Cortex of kidney (tissue), 1 donor: Measurements from ENCODE around the gene CPSF3.

Experiments
- DNase-seq: peaks from one replicate; lab custom pipeline; 2025; lab: John Stamatoyannopoulos, UW

CPSF3 gene

DNA sequence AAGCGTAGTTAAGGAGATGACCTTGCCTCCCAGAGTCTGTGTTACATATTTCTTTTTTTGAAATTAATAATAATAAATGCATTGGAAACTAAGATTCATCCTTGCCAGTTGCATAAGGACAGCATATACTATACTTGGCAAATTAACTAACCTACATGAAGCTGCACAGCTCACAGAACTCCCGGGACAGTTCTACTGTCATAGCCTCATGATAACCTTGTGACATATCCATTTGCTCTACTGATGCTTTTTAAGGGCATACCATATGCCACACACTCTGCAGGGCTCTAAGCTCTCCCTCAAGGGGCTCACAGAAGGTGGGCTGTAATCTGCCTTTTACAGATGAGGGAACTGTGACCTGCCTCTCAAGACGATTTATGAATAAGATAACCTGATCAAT, 3.9 kb upstream of the CPSF3 start:
- no peak for DNase-seq

DNA sequence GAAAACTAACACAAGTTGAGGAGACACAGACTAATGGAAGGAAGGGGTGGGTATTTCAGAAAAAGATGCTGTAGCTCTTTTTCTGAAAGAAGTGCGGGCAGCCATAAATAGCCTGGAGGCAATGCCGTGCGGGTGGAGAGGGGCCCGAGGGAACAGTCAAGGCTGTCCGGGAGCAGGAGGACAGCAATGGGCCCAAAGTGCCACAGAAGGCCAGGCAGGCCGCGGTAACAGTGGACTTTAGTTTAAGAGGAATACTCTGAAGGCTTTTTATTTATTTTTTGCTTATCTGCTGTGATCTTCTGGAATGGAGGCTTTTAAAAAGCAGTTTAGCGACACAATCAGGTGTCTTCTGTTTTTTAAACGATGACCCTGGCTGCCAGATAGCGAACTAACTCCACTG, 3.0 kb upstream of the CPSF3 start:
- no peak for DNase-seq

- DNase-seq: no peak
These were observed 944 bp upstream of the CPSF3 start for GRCh38 chr2:9422321-9423099.

DNA sequence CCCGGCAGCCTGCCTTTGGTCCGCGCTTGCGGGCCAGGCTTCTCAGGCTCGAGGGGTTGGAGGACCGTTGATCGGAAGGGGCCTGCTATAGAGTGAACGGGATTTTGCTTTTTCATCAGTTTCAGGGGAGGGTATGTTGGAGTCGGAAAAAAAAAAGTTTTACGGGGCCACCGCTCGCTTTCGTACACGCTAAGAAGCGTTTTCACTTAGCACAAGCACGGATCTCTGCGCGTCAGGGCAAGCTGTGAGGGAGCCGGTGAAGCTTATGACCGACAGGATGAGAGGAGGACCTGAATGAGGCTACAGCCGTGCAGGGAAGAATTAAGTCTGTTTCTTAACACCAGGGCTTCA, 443 bp downstream of the CPSF3 start:
- DNase-seq: no peak

GRCh38 chr2:9424447-9425164, 1.2 kb downstream of the CPSF3 start:
- DNase-seq: no peak

GRCh38 chr2:9428965-9429577, 5.6 kb downstream of the CPSF3 start:
- no peak for DNase-seq

GRCh38 chr2:9430316-9431293, 7.2 kb downstream of the CPSF3 start:
- DNase-seq: no peak

DNA sequence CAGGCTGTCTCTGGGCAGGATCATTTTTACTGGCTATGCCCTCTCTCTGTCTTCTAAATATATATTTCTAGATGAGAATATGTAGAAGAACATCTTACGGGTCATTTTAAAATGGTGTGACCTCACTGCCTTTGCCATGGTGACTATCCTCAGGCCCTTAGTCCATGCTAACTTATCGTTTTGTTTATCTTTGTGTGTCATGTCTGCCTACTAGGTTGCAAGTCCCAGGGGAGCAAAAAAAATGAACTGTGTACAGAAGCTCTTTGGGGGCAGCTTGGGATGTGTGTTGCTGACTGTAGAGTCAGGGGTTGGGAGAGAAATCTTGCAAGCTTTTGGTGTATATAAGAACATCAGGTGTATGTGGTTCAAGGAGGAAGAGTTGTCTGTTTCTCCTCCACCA, 11.0 kb downstream of the CPSF3 start:
- DNase-seq: no peak

DNA sequence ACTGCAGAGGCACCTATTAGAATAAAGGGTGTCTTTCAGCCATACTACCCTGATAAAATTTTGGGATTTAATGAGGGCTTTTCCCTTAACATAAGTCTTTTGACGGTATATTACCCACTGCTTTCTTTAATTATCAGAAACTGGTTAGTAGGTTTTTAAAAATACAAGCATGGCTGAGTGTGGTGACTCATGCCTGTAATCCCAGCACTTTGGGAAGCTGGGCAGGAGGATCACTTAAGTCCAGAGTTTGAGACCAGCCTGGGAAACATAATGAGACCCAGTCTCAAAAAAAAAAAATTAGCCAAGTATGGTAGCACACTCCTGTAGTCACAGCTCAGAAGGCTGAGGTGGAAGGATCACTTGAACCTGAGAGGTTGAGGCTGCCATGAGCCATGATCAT, 16.1 kb downstream of the CPSF3 start:
- no peak for DNase-seq

GRCh38 chr2:9440058-9440727, 16.7 kb downstream of the CPSF3 start:
- DNase-seq: no peak

DNA sequence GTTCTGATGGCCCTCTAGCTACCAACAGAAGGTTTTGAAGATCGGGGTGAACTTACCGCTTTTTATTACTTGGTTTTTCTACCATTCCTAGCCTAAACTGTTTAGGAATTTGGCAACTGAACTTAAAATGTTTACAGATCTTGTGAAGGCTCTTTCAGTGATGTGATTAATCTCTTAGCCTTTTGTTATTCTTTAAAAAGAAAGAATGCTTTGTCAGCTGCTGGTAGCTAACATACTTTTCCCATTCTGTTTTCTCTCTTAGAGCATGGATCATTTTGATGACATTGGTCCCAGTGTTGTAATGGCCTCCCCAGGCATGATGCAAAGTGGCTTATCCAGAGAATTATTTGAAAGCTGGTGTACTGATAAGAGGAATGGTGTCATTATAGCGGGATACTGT, 18.1 kb downstream of the CPSF3 start:
- DNase-seq: no peak

- DNase-seq: no peak
These were observed 20.1 kb downstream of the CPSF3 start for GRCh38 chr2:9443526-9443925.

GRCh38 chr2:9445089-9445488, 21.6 kb downstream of the CPSF3 start:
- no peak for DNase-seq

- no peak for DNase-seq
These were observed 27.8 kb downstream of the CPSF3 start for GRCh38 chr2:9451231-9451630.

GRCh38 chr2:9460441-9461017, 37.1 kb downstream of the CPSF3 start:
- DNase-seq: no peak

DNA sequence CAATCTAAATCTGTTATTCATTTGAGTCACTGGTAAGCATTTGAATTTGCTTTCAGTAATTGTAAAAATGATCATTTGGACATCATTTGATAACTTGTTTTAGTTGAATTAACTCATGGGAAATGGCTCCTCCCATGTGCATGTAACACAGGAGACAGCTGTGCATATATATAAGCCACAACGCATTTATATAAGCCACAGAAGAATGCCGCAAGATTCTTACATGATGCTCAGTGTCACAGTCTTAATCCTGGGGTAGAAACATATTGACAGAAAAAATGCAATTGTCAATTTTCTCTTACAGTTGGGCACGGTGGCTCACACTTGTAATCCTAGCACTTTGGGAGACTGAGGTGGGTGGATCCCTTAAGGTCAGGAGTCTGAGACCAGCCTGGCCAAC, 37.6 kb downstream of the CPSF3 start:
- no peak for DNase-seq

- DNase-seq: no peak
These were observed 38.9 kb downstream of the CPSF3 start for GRCh38 chr2:9462313-9462712.

- DNase-seq: no peak
These were observed 39.6 kb downstream of the CPSF3 start for GRCh38 chr2:9462886-9463697.

DNA sequence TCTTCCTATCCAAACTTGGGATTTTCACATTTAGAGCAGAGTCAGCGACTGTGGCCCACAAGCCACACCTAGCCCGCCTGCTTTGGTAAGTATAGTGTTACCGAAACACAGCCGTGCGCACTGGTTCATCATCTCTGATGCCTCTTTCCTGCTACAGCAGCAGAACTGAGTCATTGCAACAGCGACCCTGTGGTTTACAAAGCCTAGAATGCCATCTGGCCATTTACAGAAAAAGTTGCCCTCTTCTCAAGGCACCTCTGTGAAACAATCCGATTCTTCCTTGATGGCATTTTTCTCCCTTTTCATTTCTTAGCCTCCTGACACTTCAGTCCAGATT, 40.2 kb downstream of the CPSF3 start:
- DNase-seq: no peak

- no peak for DNase-seq
These were observed 41.7 kb downstream of the CPSF3 start for GRCh38 chr2:9465170-9465569.
